Motor neuron (in vitro differentiated cells): ENCODE results near the gene H2AZ1. TPM values are rescaled to one million over a fixed set of nuclear protein-coding genes. Genes with fewer than 3 reads are reported as not detected.

ENCODE experiments used
- ATAC-seq, 8 experiments: fragments of 200-7000 bp; cut with Tn5 transposase; replicated peaks in 6 of 8; 2 replicates each; pipeline ENCODE4 v1.8.0; 2021; ENCODE audit warnings: mild to moderate bottlenecking in 8 of 8, moderate library complexity in 8 of 8
- H3K27ac ChIP-seq, 2 donors: fragments of 250-450 bp; sonication (Bioruptor Pico); 2 replicates each; pipeline ENCODE4 v1.9.0; 2021; ENCODE audit warnings: antibody characterized with exemption in 2 of 2, mild to moderate bottlenecking in 2 of 2, moderate library complexity in 1 of 2
- H3K4me1 ChIP-seq, 2 donors: fragments of 250-450 bp; sonication (Bioruptor Pico); replicated peaks in 1 of 2; 2 replicates each; pipeline ENCODE4 v1.6.1; 2021; ENCODE audit warnings: antibody characterized with exemption in 2 of 2, mild to moderate bottlenecking in 2 of 2, moderate library complexity in 1 of 2
- H3K4me3 ChIP-seq, 5 donors: fragments of 250-450 bp; sonication (Bioruptor Pico); 2 replicates each; pipeline ENCODE4 v1.9.0; 2021; ENCODE audit warnings: antibody characterized with exemption in 5 of 5, mild to moderate bottlenecking in 5 of 5, moderate library complexity in 4 of 5
- WGBS, 10 experiments: fragments of 450-650 bp; shearing (Covaris generic); methylation state at CpG; one replicate each; pipeline ENCODE4 v1.0.0; 2022; 5-methylcytosine and 5-hydroxymethylcytosine counted together
- in situ Hi-C, 9 experiments: fragments of 400-800 bp; cut with MboI; loops; one replicate each; pipeline ENCODE4 v1.15.0; 2021; ENCODE audit warnings: low sequenced_read_pairs in 9 of 9, low pct_unique_long_range_greater_than_20kb in 2 of 9; ENCODE audit not compliant: unreplicated experiment in 9 of 9
- total RNA-seq, 8 experiments: library from RNA; unstranded; fragments of 300-600 nt; gene quantifications; 2 replicates each; pipeline versions ENCODE4 v1.2.3 to v1.2.4, GENCODE V29; 2022

H2AZ1 gene
- total RNA-seq, 8 experiments from 2014 or later, result 135 to 722 (median 290) TPM

- WGBS, 10 experiments, result 67 to 100% (median 98%) methylated on average over 1 to 2 of the region's 2 CpGs
- H3K4me3 ChIP-seq, result no peak overlapping the region
- in situ Hi-C loops, result no loop called here
- no peak for ATAC-seq
- H3K27ac ChIP-seq, result no peak overlapping the region
- H3K4me1 ChIP-seq, result no peaks in the 10 kb centered on the region
These were observed 22.5 kb downstream of the H2AZ1 start for GRCh38 chr4:99927566-99927965.

- Histone ChIP-seq H3K4me3 (no peak overlapping the region), H3K4me1 (no peaks in the 10 kb centered on the region), H3K27ac (no peak overlapping the region)
- in situ Hi-C loops, result no loop called here
- WGBS, 10 experiments, result 92 to 100% (median 100%) methylated on average over 2 to 3 of the region's 3 CpGs; no CpG with 5 or more reads in 1 of the 10 experiments
- ATAC-seq, result no peak
These were observed 28.9 kb downstream of the H2AZ1 start for GRCh38 chr4:99921174-99921573.

GRCh38 chr4:99918656-99919055 is 31.4 kb downstream of the H2AZ1 start:
- Histone ChIP-seq H3K27ac (no peak overlapping the region), H3K4me1 (no peaks in the 10 kb centered on the region), H3K4me3 (no peak overlapping the region)
- WGBS, 10 experiments, result 83 to 100% (median 100%) methylated on average over 1 to 2 of the region's 2 CpGs; no CpG with 5 or more reads in 5 of the 10 experiments
- no peak for ATAC-seq
- in situ Hi-C loops, result no loop called here

- H3K4me3 ChIP-seq, result no peak overlapping the region
- in situ Hi-C loops, result no loop called here
- no peak overlapping the region for H3K27ac ChIP-seq
- no peaks in the 10 kb centered on the region for H3K4me1 ChIP-seq
- no peak for ATAC-seq
- 92 to 100% (median 96%) methylated on average over 3 of the region's 3 CpGs for WGBS, 10 experiments
These were observed 32.5 kb downstream of the H2AZ1 start for GRCh38 chr4:99917575-99917974.

- Histone ChIP-seq H3K27ac (no peak overlapping the region), H3K4me3 (no peak overlapping the region), H3K4me1 (no peaks in the 10 kb centered on the region)
- ATAC-seq, result no peak
- in situ Hi-C loops, result no loop called here
- 69 to 100% (median 95%) methylated on average over 1 to 2 of the region's 2 CpGs; no CpG with 5 or more reads in 1 of the 10 experiments for whole genome bisulfite sequencing, 10 experiments
These were observed 34.6 kb downstream of the H2AZ1 start for GRCh38 chr4:99915449-99915848.

Other genes with a start within 250 kb of the H2AZ1 start
- gene DAPP1, start 133.4 kb downstream of the H2AZ1 start, total RNA-seq, result 1 to 10 TPM in 1 of 8 experiments, under 1 TPM in 6, not detected in 1; 0.11 to 4.9 (median 0.25) TPM
- gene LAMTOR3, start 55.8 kb downstream of the H2AZ1 start, total RNA-seq, result 10 to 100 TPM; 27.7 to 66.8 (median 41.4) TPM
- 10 to 100 TPM; 20.4 to 60.4 (median 33.6) TPM for gene DNAJB14, start 3.7 kb downstream of the H2AZ1 start, total RNA-seq
- 1 to 10 TPM in 4 of 8 experiments, under 1 TPM in 4; 0.14 to 4.0 (median 0.84) TPM for gene DDIT4L, start 240.2 kb upstream of the H2AZ1 start, total RNA-seq